A673 (cell line): ENCODE results near the gene MSRB2.
"Not testable (repeated sequence)": the region's sequence is repeated elsewhere in the genome, so short reads cannot be mapped to it uniquely, and the experiment has no call there.

ENCODE experiments used
- EZH2 ChIP-seq: fragments of 200-600 bp; sonication (generic); IDR thresholded peaks from 2 replicates; pipeline ENCODE4 v1.6.1; 2017; ENCODE audit warnings: borderline replicate concordance, low read depth, mild to moderate bottlenecking, mixed read lengths, antibody characterized with exemption, low read length; ENCODE audit not compliant: poor library complexity, severe bottlenecking
- TF ChIP-seq, protein P1 (sequence below): fragments of 300-800, 200-600 bp; sonication (generic); conservative IDR thresholded peaks from 2 replicates; pipeline ENCODE4 v1.5.1; 2017; ENCODE audit warnings: low read depth, mild to moderate bottlenecking, antibody characterized with exemption, low read length, moderate library complexity, mixed read lengths

GRCh38 chr10:23072593-23072992 is 22.8 kb upstream of the MSRB2 start:
- TF ChIP-seq, protein P1, sequence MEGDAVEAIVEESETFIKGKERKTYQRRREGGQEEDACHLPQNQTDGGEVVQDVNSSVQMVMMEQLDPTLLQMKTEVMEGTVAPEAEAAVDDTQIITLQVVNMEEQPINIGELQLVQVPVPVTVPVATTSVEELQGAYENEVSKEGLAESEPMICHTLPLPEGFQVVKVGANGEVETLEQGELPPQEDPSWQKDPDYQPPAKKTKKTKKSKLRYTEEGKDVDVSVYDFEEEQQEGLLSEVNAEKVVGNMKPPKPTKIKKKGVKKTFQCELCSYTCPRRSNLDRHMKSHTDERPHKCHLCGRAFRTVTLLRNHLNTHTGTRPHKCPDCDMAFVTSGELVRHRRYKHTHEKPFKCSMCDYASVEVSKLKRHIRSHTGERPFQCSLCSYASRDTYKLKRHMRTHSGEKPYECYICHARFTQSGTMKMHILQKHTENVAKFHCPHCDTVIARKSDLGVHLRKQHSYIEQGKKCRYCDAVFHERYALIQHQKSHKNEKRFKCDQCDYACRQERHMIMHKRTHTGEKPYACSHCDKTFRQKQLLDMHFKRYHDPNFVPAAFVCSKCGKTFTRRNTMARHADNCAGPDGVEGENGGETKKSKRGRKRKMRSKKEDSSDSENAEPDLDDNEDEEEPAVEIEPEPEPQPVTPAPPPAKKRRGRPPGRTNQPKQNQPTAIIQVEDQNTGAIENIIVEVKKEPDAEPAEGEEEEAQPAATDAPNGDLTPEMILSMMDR, result not testable (repeated sequence)
- not testable (repeated sequence) for TF ChIP-seq EZH2
